ENCODE results near the gene SNRNP70.

SNRNP70 gene

DNA sequence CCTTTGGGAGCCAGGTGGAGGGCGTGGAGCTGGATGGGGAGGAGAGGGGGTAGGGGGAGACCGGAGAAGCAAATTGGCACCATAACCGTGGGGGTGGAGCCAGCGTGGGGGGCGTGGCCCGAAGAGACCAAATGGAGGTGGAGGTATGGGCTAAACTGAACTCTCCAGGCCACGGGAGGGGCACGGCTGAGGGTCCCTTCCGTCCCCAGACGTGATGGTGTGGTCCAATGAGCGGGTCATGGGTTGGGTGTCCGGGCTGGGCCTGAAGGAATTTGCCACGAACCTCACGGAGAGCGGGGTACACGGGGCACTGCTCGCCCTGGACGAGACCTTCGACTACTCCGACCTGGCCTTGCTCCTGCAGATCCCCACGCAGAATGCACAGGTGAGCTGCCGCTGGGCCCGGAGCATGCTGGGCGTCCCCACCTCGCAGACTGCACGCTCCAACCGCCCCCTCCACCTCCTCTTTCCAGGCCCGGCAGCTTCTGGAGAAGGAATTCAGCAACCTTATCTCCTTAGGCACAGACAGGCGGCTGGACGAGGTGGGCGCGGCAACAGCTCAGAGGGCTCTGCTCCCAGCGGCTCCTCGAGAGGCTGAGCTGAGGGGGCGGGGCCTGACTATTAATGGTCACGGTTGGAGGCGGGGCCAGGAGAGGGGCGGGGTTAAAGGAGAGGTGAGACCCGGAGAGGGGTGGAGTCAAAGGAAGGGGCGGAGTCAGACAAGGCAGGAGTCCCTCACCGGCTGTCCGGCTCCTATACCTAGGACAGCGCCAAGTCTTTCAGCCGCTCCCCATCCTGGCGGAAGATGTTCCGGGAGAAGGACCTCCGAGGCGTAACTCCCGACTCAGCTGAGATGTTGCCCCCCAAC is 63.8 kb downstream of the SNRNP70 start:
- H3K4me3 ChIP-seq (replicated peaks; ENCODE audit: low read depth, low read length) = peak overlapping the region; percentile 93
- no peak for TF ChIP-seq CTCF (IDR thresholded peaks at IDR 0.05; ENCODE audit: low read depth, low read length, missing control alignments)
- DNase-seq (ENCODE audit: extremely low read depth, low read depth) = peak; percentile 76

- TF ChIP-seq CTCF (IDR thresholded peaks at IDR 0.05; ENCODE audit: low read depth, low read length, missing control alignments) = no peak
- DNase-seq (ENCODE audit: extremely low read depth, low read depth) = no peak
Observed at GRCh38 chr19:49149652-49150105, 64.4 kb downstream of the SNRNP70 start.

GRCh38 chr19:49150106-49150943 is 65.1 kb downstream of the SNRNP70 start:
- TF ChIP-seq CTCF (IDR thresholded peaks at IDR 0.05; ENCODE audit: low read depth, low read length, missing control alignments) = no peak
- H3K4me3 ChIP-seq (replicated peaks; ENCODE audit: low read depth, low read length) = peak overlapping the region; percentile 93
- DNase-seq (ENCODE audit: extremely low read depth, low read depth) = no peak

More at GRCh38 chr19:49149652-49150105, 64.4 kb downstream of the SNRNP70 start:
- peak overlapping the region; percentile 93 for H3K4me3 ChIP-seq (replicated peaks; ENCODE audit: low read depth, low read length)

GRCh38 chr19:49150944-49151243 is 65.6 kb downstream of the SNRNP70 start:
- TF ChIP-seq CTCF (IDR thresholded peaks at IDR 0.05; ENCODE audit: low read depth, low read length, missing control alignments) = no peak
- no peak for DNase-seq (ENCODE audit: extremely low read depth, low read depth)
- peak overlapping the region; percentile 93 for H3K4me3 ChIP-seq (replicated peaks; ENCODE audit: low read depth, low read length)

- peak overlapping the region; percentile 93 for H3K4me3 ChIP-seq (replicated peaks; ENCODE audit: low read depth, low read length)
- TF ChIP-seq CTCF (IDR thresholded peaks at IDR 0.05; ENCODE audit: low read depth, low read length, missing control alignments) = no peak
- DNase-seq (ENCODE audit: extremely low read depth, low read depth) = no peak
Observed at GRCh38 chr19:49151267-49152118, 66.2 kb downstream of the SNRNP70 start.

- DNase-seq (ENCODE audit: extremely low read depth, low read depth) = no peak
- no peak overlapping the region for H3K4me3 ChIP-seq (replicated peaks; ENCODE audit: low read depth, low read length)
- TF ChIP-seq CTCF (IDR thresholded peaks at IDR 0.05; ENCODE audit: low read depth, low read length, missing control alignments) = no peak
Observed at GRCh38 chr19:49152119-49152550, 66.9 kb downstream of the SNRNP70 start.

Data from HFF-Myc (cell line).